HEK293 (cell line): ENCODE data around the gene BORCS8.

Experiments used
- IKZF3 ChIP-seq: fragments of 450-650 bp; IDR thresholded peaks from 2 replicates; pipeline ENCODE4 v1.5.0; 2018; ENCODE audit warnings: missing biosample characterization, mild to moderate bottlenecking, missing genetic modification characterization, moderate library complexity
- SP2 ChIP-seq: fragments of 450-650 bp; formaldehyde crosslinking; IDR thresholded peaks from 2 replicates; pipeline ENCODE4 v1.5.1; 2016; ENCODE audit warnings: missing biosample characterization, missing genetic modification characterization
- TCF7L2 ChIP-seq: IDR thresholded peaks from 2 replicates; pipeline ENCODE4 v1.6.1; 2011; ENCODE audit warnings: low read depth, mild to moderate bottlenecking, inconsistent platforms, low read length, moderate library complexity, borderline replicate concordance
- ZFP37 ChIP-seq: fragments of 450-650 bp; formaldehyde crosslinking; IDR thresholded peaks from 2 replicates; pipeline ENCODE4 v1.5.1; 2016; ENCODE audit warnings: missing biosample characterization, missing genetic modification characterization
- ZIC2 ChIP-seq: fragments of 450-650 bp; formaldehyde crosslinking; IDR thresholded peaks from 2 replicates; pipeline ENCODE4 v1.5.1; 2016; ENCODE audit warnings: missing biosample characterization, missing genetic modification characterization
- ZNF140 ChIP-seq: fragments of 450-650 bp; formaldehyde crosslinking; IDR thresholded peaks from 2 replicates; pipeline ENCODE4 v1.5.1; 2016; ENCODE audit warnings: missing biosample characterization, missing genetic modification characterization
- ZNF146 ChIP-seq: fragments of 450-650 bp; formaldehyde crosslinking; IDR thresholded peaks from 2 replicates; pipeline ENCODE4 v1.5.1; 2016; ENCODE audit warnings: missing biosample characterization, missing genetic modification characterization
- ZNF335 ChIP-seq: fragments of 450-650 bp; formaldehyde crosslinking; conservative IDR thresholded peaks from 2 replicates; pipeline ENCODE4 v1.5.1; 2016; ENCODE audit warnings: missing biosample characterization, missing genetic modification characterization
- ZNF530 ChIP-seq: fragments of 450-650 bp; formaldehyde crosslinking; IDR thresholded peaks from 2 replicates; pipeline ENCODE4 v1.5.1; 2016; ENCODE audit warnings: low read depth, missing biosample characterization, missing genetic modification characterization
- ZNF596 ChIP-seq: fragments of 450-650 bp; IDR thresholded peaks from 2 replicates; pipeline ENCODE4 v1.5.0; 2018; ENCODE audit warnings: missing biosample characterization, mild to moderate bottlenecking, missing genetic modification characterization, moderate library complexity
- ZNF660 ChIP-seq: fragments of 450-650 bp; IDR thresholded peaks from 2 replicates; pipeline ENCODE4 v1.5.1; 2018; ENCODE audit warnings: missing biosample characterization, mild to moderate bottlenecking, missing genetic modification characterization
- TF ChIP-seq, protein P1 (sequence below): fragments of 450-650 bp; formaldehyde crosslinking; IDR thresholded peaks from 2 replicates; pipeline ENCODE4 v1.5.1; 2016; ENCODE audit warnings: missing biosample characterization, missing genetic modification characterization

DNA sequence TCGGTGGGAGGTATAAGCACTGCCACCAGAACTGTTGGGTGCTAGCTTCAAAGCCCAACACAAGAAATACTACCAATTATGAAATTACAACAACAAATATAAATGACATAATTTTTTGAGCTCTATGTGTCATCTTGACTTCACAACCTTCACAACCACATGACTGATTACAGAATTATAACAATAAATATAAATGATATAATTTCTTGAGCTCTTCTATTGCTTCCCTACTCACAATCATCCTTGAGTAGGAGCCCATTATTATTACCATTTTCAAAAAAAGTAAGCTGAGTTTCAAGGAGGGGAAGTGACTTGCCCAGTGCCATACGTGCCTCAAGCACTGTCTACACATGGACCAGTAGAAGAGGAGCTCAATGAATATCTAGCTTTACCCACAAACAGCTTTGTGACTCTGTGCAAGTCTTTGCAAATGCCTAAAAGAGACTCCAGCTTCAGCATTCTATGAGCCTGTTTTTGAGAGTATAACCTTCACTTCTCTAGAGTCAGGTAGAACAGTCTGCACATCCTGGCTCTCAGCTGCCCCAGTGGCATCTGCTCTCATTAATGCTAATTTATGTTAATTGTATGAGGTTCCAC lies 42.4 kb upstream of the BORCS8 start:
- TF ChIP-seq ZNF140 (tag by site-specific recombination) (no peak), TCF7L2 (no peak), SP2 (no peak), ZNF335 (tag by site-specific recombination) (no peak), ZNF660 (tag by site-specific recombination) (no peak), ZIC2 (tag by site-specific recombination) (no peak), IKZF3 (tag by site-specific recombination) (no peak), ZNF530 (tag by site-specific recombination) (no peak), ZFP37 (tag by site-specific recombination) (no peak), ZNF596 (tag by site-specific recombination) (no peak), ZNF146 (tag by site-specific recombination) (no peak)
- TF ChIP-seq, protein P1, sequence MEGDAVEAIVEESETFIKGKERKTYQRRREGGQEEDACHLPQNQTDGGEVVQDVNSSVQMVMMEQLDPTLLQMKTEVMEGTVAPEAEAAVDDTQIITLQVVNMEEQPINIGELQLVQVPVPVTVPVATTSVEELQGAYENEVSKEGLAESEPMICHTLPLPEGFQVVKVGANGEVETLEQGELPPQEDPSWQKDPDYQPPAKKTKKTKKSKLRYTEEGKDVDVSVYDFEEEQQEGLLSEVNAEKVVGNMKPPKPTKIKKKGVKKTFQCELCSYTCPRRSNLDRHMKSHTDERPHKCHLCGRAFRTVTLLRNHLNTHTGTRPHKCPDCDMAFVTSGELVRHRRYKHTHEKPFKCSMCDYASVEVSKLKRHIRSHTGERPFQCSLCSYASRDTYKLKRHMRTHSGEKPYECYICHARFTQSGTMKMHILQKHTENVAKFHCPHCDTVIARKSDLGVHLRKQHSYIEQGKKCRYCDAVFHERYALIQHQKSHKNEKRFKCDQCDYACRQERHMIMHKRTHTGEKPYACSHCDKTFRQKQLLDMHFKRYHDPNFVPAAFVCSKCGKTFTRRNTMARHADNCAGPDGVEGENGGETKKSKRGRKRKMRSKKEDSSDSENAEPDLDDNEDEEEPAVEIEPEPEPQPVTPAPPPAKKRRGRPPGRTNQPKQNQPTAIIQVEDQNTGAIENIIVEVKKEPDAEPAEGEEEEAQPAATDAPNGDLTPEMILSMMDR (tag by site-specific recombination) = no peak
